GM10266 (cell line): ENCODE results near the gene CYP4F22.
"Not testable (repeated sequence)": the region's sequence is repeated elsewhere in the genome, so short reads cannot be mapped to it uniquely, and the experiment has no call there.

ENCODE experiments used
- DNase-seq: peaks from one replicate; pipeline ENCODE4 v3.0.0; 2012; ENCODE audit errors: extremely low spot score
- TF ChIP-seq, protein P1 (sequence below): IDR thresholded peaks from 2 replicates; pipeline ENCODE4 v1.5.1; 2012; ENCODE audit warnings: mild to moderate bottlenecking, low read depth; ENCODE audit not compliant: control insufficient read depth, insufficient read depth; ENCODE audit errors: missing control alignments

CYP4F22 gene

DNA sequence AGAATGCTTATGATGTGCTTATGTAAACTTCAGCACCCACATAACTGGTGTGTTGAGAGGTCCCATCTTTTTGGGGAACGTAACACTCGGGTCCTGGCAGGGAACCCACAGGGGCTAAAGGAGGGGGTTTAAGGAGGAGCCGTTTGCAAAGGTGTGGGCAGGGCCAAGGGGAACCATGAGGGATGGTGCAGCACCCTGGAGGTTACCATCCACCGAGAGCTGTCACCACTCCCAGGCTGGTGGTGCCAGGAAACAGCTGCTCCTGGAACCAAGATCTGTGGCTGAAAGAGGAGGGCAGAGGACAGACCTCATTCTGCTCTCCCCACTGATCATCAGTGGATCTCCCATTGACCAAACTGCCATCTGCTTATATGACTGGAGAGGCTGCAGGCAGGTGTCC, 83.5 kb downstream of the CYP4F22 start:
- TF ChIP-seq, protein P1, sequence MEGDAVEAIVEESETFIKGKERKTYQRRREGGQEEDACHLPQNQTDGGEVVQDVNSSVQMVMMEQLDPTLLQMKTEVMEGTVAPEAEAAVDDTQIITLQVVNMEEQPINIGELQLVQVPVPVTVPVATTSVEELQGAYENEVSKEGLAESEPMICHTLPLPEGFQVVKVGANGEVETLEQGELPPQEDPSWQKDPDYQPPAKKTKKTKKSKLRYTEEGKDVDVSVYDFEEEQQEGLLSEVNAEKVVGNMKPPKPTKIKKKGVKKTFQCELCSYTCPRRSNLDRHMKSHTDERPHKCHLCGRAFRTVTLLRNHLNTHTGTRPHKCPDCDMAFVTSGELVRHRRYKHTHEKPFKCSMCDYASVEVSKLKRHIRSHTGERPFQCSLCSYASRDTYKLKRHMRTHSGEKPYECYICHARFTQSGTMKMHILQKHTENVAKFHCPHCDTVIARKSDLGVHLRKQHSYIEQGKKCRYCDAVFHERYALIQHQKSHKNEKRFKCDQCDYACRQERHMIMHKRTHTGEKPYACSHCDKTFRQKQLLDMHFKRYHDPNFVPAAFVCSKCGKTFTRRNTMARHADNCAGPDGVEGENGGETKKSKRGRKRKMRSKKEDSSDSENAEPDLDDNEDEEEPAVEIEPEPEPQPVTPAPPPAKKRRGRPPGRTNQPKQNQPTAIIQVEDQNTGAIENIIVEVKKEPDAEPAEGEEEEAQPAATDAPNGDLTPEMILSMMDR = no peak
- no peak for DNase-seq

DNA sequence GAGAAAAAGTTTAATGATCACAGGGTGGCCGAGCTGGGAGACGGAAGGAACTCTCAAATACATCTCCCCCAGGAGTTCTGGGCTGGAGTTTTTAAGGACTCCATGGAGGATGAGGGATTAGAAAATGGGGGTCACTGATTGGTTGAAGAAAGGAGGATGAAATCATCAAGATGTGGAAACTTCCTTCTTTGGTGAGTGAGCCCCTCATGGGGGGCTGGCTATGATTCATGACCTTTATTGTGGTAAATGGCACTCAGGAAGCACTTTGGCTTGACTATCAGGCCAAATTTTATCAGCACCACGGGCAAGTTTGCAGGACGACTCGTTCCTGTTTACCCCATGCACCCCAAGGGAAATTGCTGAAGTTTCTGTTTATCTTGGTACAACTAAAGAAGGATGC, 84.2 kb downstream of the CYP4F22 start:
- not testable (repeated sequence) for DNase-seq

DNA sequence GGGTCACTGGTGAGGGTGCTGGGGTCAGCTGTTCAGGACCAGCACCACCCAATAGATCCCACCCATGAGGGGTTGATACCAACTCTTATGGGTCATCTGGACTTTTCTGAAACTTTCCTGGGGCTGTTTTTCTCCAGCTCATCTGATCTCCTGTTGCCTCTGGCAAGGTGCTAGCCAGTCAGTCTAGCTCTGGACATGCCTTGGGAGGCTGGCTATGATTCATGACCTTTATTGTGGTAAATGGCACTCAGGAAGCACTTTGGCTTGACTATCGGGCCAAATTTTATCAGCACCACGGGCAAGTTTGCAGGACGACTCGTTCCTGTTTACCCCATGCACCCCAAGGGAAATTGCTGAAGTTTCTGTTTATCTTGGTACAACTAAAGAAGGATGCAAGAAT, 85.4 kb downstream of the CYP4F22 start:
- DNase-seq = not testable (repeated sequence)

DNA sequence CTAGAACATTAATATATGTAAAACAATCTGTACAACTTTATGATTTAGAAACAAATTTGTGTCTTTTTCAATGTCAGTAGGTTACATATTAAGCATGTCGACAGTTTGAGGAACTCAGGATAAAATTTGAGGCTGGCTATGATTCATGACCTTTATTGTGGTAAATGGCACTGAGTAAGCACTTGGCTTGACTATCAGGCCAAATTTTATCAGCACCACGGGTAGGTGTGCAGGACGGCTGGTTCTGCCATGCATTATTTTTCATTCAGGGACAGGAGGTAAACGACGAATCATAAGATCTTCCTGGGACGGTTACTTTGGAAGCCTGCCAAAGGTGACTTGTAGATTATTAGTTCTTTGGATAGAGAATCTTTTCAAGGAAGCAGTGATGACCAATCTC, 86.7 kb downstream of the CYP4F22 start:
- TF ChIP-seq, protein P1 = no peak

More for the DNA sequence above, 86.7 kb downstream of the CYP4F22 start:
- DNase-seq = no peak
